Natural killer cell (primary cell): ENCODE data around the gene ARL5C. TPM values are rescaled to one million over a fixed set of nuclear protein-coding genes. Genes with fewer than 3 reads are reported as not detected.

ENCODE experiments used
- ATAC-seq, 3 donors: fragments of 150-1000 bp in 2 of 3; fragments of 200-7000 bp in 1 of 3; cut with Tn5 transposase; 1 replicate in 1 of 3; 2 replicates in 2 of 3; pipeline ENCODE4 v1.10.0; 2021; ENCODE audit warnings: mild to moderate bottlenecking in 2 of 3, moderate library complexity in 2 of 3
- DNase-seq, 2 donors: peaks; one replicate each; pipeline versions ENCODE4 v3.0.0 to v3.0.0-alpha.2; 2013 to 2021; ENCODE audit warnings: mixed read lengths in 1 of 2
- H3K27ac ChIP-seq: one replicate; pipeline ENCODE4 v1.5.1; 2013; ENCODE audit warnings: mild to moderate bottlenecking, low read length
- H3K27me3 ChIP-seq: one replicate; pipeline ENCODE4 v1.6.1; 2013; ENCODE audit warnings: low read length; ENCODE audit not compliant: control insufficient read depth, insufficient read depth
- H3K36me3 ChIP-seq: one replicate; pipeline ENCODE4 v1.6.1; 2013; ENCODE audit warnings: low read length; ENCODE audit not compliant: control insufficient read depth, insufficient read depth
- H3K4me1 ChIP-seq: one replicate; pipeline ENCODE4 v1.6.1; 2013; ENCODE audit warnings: low read length; ENCODE audit not compliant: control insufficient read depth, insufficient read depth
- H3K4me3 ChIP-seq: one replicate; pipeline ENCODE4 v1.5.1; 2013; ENCODE audit warnings: low read length
- H3K9me3 ChIP-seq: one replicate; pipeline ENCODE4 v1.6.1; 2013; ENCODE audit warnings: low read length; ENCODE audit not compliant: control insufficient read depth, insufficient read depth
- H3K27ac Mint-ChIP-seq, 2 donors: one replicate each; pipeline ENCODE4 v1.8.0; 2022; ENCODE audit warnings: mild to moderate bottlenecking in 2 of 2, mixed read lengths in 2 of 2, moderate library complexity in 1 of 2
- H3K27me3 Mint-ChIP-seq, 2 donors: one replicate each; pipeline ENCODE4 v1.8.0; 2022; ENCODE audit warnings: low read depth in 2 of 2, mixed read lengths in 2 of 2
- H3K36me3 Mint-ChIP-seq: one replicate; pipeline ENCODE4 v1.8.0; 2022; ENCODE audit warnings: mixed read lengths
- H3K4me1 Mint-ChIP-seq, 2 donors: one replicate each; pipeline ENCODE4 v1.8.0; 2022; ENCODE audit warnings: mixed read lengths in 2 of 2
- H3K4me3 Mint-ChIP-seq: one replicate; pipeline ENCODE4 v1.8.0; 2022; ENCODE audit warnings: mild to moderate bottlenecking, moderate library complexity, mixed read lengths
- H3K9me3 Mint-ChIP-seq, 2 donors: one replicate each; pipeline ENCODE4 v1.8.0; 2022; ENCODE audit warnings: mixed read lengths in 2 of 2
- WGBS: methylation state at CpG from one replicate; pipeline ENCODE4 v1.1.7; 2013; ENCODE audit warnings: missing lambda C conversion rate; ENCODE audit not compliant: insufficient coverage; 5-methylcytosine and 5-hydroxymethylcytosine counted together
- intact Hi-C: fragments of 100-400 bp; cut with micrococcal nuclease; formaldehyde crosslinking; loops from one replicate; pipeline ENCODE4 v1.14.2; 2022
- total RNA-seq, 4 donors: library from RNA; stranded (reverse); fragments of 120-200 nt in 1 of 4; gene quantifications; one replicate each; pipeline versions ENCODE4 v1.2.3 to v1.2.4, GENCODE V29; 2013 to 2022
- TF ChIP-seq, protein P1 (sequence below): fragments of 200-600 bp; IDR thresholded peaks from one replicate; pipeline ENCODE4 v1.8.0; 2022; ENCODE audit warnings: antibody characterized with exemption

The ARL5C gene
- total RNA-seq, 3 donors from 2014 or later (not counting 1 experiment from before 2014, with no cell fraction given): 0.33 TPM; not detected in 2

DNA sequence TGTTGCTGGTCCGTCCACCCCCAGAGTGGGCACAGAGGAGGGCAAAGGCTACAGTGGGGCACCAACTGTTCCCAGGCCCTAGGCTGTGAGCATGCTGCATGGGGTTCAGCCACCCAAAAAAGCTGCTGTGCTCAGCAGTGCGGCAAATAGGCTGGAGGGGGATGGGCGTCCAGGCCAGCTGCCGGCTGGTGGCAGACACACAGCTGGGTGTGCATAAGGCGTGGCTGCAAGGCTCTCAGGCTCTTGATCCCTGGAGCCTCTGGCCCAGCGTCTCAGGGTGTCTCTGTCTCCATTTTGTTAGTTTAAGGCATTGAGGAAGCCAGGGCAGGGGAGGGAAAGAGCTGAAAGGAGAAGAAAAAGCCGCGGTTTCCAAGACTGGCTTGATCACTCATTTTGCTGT lies 42.9 kb upstream of the ARL5C start:
- Histone ChIP-seq H3K4me3 (no peak overlapping the region), H3K36me3 (peaks cover 14% of the 10 kb centered on the region), H3K9me3 (no peaks in the 10 kb centered on the region), H3K4me1 (peaks cover 29% of the 10 kb centered on the region), H3K27me3 (peaks cover 10% of the 10 kb centered on the region), H3K27ac (no peak overlapping the region)
- Mint-ChIP-seq H3K27me3 (peaks cover 0 to 15% of the 10 kb centered on the region in 2 donors), H3K4me3 (no peak overlapping the region), H3K27ac (peak overlapping the region in 1 of 2 donors; percentile 86), H3K4me1 (peaks cover 0 to 18% of the 10 kb centered on the region in 2 donors), H3K36me3 (no peaks in the 10 kb centered on the region), H3K9me3 (no peaks in the 10 kb centered on the region)
- WGBS: 70% methylated on average over 8 of the region's 8 CpGs
- ATAC-seq (no peak), DNase-seq (peak in 1 of 2 donors; percentile 47)
- intact Hi-C loops: no loop called here
- TF ChIP-seq, protein P1, sequence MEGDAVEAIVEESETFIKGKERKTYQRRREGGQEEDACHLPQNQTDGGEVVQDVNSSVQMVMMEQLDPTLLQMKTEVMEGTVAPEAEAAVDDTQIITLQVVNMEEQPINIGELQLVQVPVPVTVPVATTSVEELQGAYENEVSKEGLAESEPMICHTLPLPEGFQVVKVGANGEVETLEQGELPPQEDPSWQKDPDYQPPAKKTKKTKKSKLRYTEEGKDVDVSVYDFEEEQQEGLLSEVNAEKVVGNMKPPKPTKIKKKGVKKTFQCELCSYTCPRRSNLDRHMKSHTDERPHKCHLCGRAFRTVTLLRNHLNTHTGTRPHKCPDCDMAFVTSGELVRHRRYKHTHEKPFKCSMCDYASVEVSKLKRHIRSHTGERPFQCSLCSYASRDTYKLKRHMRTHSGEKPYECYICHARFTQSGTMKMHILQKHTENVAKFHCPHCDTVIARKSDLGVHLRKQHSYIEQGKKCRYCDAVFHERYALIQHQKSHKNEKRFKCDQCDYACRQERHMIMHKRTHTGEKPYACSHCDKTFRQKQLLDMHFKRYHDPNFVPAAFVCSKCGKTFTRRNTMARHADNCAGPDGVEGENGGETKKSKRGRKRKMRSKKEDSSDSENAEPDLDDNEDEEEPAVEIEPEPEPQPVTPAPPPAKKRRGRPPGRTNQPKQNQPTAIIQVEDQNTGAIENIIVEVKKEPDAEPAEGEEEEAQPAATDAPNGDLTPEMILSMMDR: no peak

DNA sequence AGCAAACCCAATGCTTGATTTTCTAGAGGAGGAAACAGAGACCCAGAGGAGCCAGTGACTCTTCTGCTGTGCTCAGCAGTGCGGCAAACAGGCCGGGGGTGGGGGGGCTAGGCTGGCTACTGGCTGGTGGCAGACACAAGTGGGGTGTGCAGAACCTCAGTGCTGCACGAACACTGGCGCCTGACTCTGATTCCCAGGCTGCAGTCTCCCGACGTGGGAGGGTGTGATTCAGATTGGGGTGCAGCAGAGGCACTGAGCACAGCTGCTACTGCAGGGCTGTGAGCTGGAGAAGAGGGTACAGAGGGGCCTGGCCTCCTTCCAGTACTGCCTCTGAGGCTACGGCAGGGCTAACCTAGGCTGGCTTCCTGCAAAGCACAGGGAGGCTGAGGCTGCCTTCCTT lies 42.2 kb upstream of the ARL5C start:
- H3K36me3 Mint-ChIP-seq: no peaks in the 10 kb centered on the region
- H3K9me3 Mint-ChIP-seq: no peaks in the 10 kb centered on the region
- no peak overlapping the region for H3K4me3 ChIP-seq
- no peak overlapping the region for H3K4me3 Mint-ChIP-seq
- WGBS: 53% methylated on average over 7 of the region's 7 CpGs
- H3K27me3 Mint-ChIP-seq: peaks cover 0 to 11% of the 10 kb centered on the region in 2 donors
- no peak overlapping the region for H3K27ac Mint-ChIP-seq
- TF ChIP-seq, protein P1: no peak
- peaks cover 21% of the 10 kb centered on the region for H3K36me3 ChIP-seq
- DNase-seq: peak in 1 of 2 donors; percentile 31
- no peak overlapping the region for H3K27ac ChIP-seq
- ATAC-seq: no peak
- H3K9me3 ChIP-seq: no peaks in the 10 kb centered on the region
- intact Hi-C loops: no loop called here
- H3K27me3 ChIP-seq: peaks cover 10% of the 10 kb centered on the region
- peaks cover 0 to 18% of the 10 kb centered on the region in 2 donors for H3K4me1 Mint-ChIP-seq
- peaks cover 29% of the 10 kb centered on the region for H3K4me1 ChIP-seq

DNA sequence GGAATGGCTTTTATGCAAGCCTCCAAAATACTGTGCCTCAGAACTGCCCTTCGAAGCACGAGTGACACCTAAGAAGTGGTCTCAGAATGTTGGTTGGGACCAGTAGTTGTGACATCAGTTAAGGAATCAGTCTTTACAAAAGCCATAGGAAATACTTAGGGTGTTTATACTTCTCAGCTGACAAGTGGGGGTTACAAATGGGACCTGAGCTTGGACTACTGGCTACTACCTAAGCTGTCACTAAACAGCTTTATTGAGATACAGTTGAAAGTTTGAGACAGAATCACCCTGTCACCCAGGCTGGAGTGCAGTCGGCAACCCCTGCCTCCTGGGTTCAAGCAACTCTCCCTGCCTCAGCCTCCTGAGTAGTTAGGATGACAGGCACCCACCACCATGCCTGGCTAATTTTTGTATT lies 39.2 kb upstream of the ARL5C start:
- intact Hi-C loops: no loop called here
- H3K27ac ChIP-seq: no peak overlapping the region
- no peaks in the 10 kb centered on the region for H3K9me3 ChIP-seq
- WGBS: 87% methylated on average over 3 of the region's 3 CpGs
- H3K36me3 Mint-ChIP-seq: no peaks in the 10 kb centered on the region
- peaks cover 0 to under 1% of the 10 kb centered on the region in 2 donors for H3K27me3 Mint-ChIP-seq
- no peak for ATAC-seq
- TF ChIP-seq, protein P1: no peak
- H3K36me3 ChIP-seq: peaks cover 37% of the 10 kb centered on the region
- H3K27ac Mint-ChIP-seq: peak overlapping the region in 1 of 2 donors; percentile 78
- no peaks in the 10 kb centered on the region for H3K9me3 Mint-ChIP-seq
- no peak overlapping the region for H3K4me3 ChIP-seq
- H3K27me3 ChIP-seq: peaks cover 3% of the 10 kb centered on the region
- H3K4me1 ChIP-seq: peaks cover 41% of the 10 kb centered on the region
- H3K4me3 Mint-ChIP-seq: no peak overlapping the region
- no peak for DNase-seq
- peaks cover 20 to 37% of the 10 kb centered on the region in 2 donors for H3K4me1 Mint-ChIP-seq

DNA sequence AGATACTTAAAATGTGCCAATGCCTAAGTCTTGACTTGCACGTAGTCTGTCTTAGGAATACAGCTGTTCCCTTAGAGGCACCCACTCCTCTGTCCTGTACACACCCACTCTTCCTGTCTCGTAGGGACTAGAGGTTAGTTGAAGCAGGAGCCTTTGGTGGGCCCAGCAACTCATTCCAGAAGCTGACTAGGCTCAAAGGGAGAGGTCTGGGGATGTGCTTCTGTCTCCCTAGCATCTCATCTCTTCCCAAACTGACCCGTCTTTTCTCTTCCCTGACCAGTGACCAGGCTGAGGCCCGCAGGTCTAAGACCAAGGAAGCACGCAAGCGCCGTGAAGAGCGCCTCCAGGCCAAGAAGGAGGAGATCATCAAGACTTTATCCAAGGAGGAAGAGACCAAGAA lies 38.3 kb upstream of the ARL5C start:
- no peaks in the 10 kb centered on the region for H3K9me3 Mint-ChIP-seq
- no peaks in the 10 kb centered on the region for H3K27me3 Mint-ChIP-seq
- TF ChIP-seq, protein P1: no peak

More for the DNA sequence above, 38.3 kb upstream of the ARL5C start:
- Mint-ChIP-seq H3K4me1 (peaks cover 29 to 37% of the 10 kb centered on the region in 2 donors), H3K4me3 (no peak overlapping the region), H3K36me3 (no peaks in the 10 kb centered on the region), H3K27ac (peak overlapping the region in 1 of 2 donors; percentile 78)
- H3K27ac ChIP-seq: no peak overlapping the region
- intact Hi-C loops: no loop called here
- 92% methylated on average over 8 of the region's 8 CpGs for WGBS
- no peak overlapping the region for H3K4me3 ChIP-seq
- H3K4me1 ChIP-seq: peaks cover 38% of the 10 kb centered on the region
- peaks cover 37% of the 10 kb centered on the region for H3K36me3 ChIP-seq
- no peaks in the 10 kb centered on the region for H3K27me3 ChIP-seq
- H3K9me3 ChIP-seq: no peaks in the 10 kb centered on the region
- ATAC-seq: no peak
- no peak for DNase-seq
